Measurements from ENCODE around the gene DNAH14.

Gene DNAH14

DNA sequence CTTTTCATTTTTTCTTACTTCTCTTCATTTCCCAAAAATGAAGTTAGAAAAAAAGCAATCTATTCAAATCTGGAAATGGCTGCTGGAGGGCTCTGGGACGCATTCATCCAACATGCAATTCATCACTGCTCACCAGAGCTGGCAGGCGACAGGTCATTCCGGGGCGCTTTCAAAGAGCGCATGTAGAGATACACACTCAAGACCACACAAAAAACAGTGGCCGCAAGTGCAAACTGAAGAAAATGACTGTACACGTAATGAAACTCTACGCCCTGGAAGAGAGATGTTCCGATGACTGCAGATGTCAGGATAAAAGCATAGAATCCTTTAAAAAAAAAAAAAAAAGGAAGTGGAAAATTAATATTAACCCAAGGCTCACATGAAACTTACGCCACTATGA, 482.8 kb downstream of the DNAH14 start:
- TF ChIP-seq GATA3 (IDR thresholded peaks at IDR 0.05; ENCODE audit: low read depth, low read length) (no peak), GATA2 (IDR thresholded peaks at IDR 0.05; ENCODE audit: low read depth, low read length) (no peak)

DNA sequence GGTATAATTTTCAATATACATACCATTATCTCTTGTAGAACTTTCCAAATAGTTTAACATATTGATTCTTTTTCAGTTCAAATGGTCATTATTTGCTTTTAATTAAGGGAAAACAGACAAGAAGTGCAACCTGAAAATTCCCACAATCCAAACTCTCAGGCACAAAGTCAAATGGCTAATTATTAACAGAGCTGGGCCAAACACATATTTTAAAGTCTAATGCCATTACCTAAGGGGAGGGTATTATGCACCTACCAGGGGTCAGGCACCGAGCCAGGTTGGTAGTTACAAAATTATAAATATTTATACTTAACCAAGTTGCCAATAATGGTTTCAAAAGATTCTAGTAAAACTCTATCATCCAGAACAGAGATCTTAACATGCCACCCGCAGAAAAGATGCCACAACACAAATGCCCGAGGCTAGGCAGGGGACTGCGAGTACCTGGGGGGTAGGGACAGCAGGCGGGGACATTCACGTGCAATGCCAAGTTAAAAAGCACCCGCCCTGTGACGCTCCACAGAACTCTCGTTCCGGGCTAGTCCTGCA, 483.4 kb downstream of the DNAH14 start:
- no peak for TF ChIP-seq GATA2 (IDR thresholded peaks at IDR 0.05; ENCODE audit: low read depth, low read length)
- TF ChIP-seq GATA3 (IDR thresholded peaks at IDR 0.05; ENCODE audit: low read depth, low read length): no peak

DNA sequence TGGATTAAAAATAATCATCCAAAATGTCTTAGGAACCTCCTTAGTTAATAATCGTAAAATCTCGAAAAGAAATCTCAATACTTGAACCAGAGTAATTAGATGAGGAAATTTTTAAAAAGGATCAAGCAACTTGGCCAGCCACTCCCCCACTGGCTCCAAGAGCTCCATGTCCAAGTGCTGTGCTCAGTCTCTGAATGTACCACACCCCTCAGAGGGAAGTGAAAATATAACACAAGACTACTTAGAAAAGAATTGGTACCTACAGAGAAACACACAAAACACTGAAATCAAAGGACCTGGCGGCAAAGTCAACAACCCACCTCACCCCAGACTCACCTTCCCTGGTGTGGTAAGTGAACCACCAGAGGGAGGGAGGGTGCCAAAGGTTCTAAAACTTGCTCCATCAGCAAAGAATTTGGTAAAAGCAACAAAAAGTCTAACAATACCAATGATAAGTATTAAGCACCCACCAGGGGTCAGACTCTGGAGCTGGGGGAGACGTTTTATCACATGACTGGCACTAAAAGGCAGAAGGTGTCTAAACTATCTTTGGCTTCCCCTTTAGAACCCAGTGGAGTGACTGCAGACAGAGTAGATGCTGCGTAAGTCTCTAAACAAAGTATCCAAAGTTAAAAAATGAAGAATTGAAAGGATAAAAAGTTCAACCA, 484.4 kb downstream of the DNAH14 start:
- TF ChIP-seq GATA2 (IDR thresholded peaks at IDR 0.05; ENCODE audit: low read depth, low read length) (no peak), GATA3 (IDR thresholded peaks at IDR 0.05; ENCODE audit: low read depth, low read length) (no peak)

DNA sequence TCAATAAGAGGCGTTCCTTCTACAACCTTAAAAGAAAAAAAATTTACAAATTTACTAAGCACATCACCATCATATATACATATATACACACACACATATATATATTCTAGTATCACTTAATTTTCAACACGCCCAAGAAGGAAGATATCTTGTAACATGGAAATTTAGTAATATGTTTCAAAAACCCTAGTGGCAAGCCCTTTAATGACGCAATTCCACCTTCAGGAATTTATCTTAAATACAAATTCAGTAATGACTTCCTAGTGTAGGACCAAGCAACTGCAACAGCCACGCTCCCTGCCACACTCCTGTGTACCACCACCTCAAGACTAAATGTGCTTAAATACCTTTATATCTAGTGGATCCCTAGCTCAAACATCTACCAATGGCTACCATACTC, 485.8 kb downstream of the DNAH14 start:
- TF ChIP-seq GATA3 (IDR thresholded peaks at IDR 0.05; ENCODE audit: low read depth, low read length) (no peak), GATA2 (IDR thresholded peaks at IDR 0.05; ENCODE audit: low read depth, low read length) (no peak)

DNA sequence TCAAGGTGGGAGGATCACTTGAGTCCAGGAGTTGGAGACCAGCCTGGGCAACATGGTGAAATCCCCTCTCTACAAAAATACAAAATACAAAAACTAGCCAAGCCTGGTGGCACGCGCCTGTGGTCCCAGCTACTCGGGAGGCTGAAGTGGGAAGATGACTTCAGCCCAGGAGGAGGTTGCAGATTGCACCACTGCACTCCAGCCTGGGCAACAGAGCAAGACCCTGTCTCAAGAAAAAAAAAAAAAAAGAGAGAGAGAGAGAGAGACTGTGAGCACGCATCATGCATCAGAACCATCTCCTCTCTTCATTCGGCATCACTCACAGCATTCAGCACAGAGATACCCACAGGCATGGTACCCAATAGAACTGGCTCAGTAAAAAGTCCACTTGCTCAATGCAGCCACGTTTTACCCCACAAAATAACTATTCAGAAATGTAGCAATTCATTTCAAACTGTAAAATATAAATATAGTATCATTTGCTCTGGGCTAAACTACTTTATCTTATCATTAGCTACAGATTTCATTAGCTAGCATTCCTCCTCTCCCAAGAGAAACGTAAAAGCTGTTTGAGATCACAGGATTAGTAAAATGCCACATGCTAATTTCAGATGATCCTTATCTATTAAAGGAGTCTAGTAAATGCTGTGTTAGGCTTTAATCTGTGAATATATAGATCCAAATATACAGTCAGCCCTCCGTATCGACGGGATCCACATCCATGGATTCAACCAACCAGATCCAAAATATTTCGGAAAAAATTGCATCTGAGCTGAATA, 486.7 kb downstream of the DNAH14 start:
- TF ChIP-seq GATA2 (IDR thresholded peaks at IDR 0.05; ENCODE audit: low read depth, low read length): no peak
- TF ChIP-seq GATA3 (IDR thresholded peaks at IDR 0.05; ENCODE audit: low read depth, low read length): peak; percentile 37

DNA sequence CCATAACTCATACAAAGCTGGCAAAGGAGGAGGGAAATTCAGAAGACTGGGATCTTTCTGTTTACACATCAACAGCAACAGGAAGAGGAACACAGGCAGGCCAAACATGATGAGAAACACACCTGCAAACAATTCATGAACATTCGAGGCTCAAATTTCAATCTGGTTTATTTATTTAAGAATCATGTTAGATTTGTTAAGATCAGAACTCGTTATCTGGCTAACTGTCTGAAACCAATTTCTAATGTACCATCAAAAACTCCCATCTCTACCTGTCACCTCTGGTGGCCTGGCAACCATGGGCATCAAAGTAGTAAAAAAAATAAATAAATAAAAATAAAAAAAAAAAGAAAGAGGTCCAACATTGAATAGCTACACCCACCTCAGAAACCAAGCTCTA, 488.6 kb downstream of the DNAH14 start:
- TF ChIP-seq GATA2 (IDR thresholded peaks at IDR 0.05; ENCODE audit: low read depth, low read length): no peak
- TF ChIP-seq GATA3 (IDR thresholded peaks at IDR 0.05; ENCODE audit: low read depth, low read length): no peak

DNA sequence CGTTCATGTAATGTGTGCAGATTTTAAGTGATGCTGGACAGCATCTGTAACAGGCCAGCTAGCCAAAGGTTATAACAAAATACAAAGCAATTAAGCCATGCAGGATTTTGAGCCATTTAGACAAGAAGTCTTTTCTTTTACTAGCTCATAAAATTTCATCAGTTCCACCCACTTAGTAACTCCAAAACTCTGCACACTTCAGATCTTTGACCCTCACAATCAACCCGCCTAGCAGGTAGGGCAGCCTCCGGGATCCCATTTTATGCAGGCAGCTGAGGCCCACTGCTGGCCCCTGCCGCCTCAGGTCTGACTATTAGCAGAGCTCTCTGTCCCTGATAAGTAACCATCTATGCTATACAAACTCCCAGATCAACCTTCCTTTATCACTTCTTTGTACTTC, 489.1 kb downstream of the DNAH14 start:
- TF ChIP-seq GATA2 (IDR thresholded peaks at IDR 0.05; ENCODE audit: low read depth, low read length): no peak
- TF ChIP-seq GATA3 (IDR thresholded peaks at IDR 0.05; ENCODE audit: low read depth, low read length): no peak

DNA sequence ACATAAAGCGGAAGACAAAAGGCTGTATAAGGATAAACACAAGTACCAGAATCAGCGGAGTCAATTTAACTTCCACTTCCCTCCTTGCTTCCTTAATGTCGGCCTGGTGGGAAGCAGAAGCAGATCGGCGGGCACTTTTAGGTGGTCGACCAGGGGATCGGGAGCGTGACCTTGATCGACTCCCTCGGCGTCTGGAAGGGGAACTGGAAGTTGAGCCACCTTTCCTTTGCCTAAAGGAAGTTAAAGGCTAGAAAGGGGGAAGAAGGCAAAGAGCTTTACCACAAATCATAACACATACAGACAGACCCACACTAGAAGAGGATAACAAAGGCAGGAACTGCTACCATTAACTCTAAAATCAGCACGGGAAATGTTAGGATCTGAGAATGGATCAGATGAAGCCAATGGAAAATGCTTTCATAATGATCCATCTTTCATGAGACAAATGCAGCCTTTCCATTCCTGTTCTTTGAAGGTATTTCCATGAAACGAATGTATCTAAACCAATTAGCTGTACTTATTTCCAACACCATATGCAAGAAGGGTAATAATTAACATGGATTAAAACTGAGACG, 492.6 kb downstream of the DNAH14 start:
- TF ChIP-seq GATA2 (IDR thresholded peaks at IDR 0.05; ENCODE audit: low read depth, low read length) (no peak), GATA3 (IDR thresholded peaks at IDR 0.05; ENCODE audit: low read depth, low read length) (no peak)

DNA sequence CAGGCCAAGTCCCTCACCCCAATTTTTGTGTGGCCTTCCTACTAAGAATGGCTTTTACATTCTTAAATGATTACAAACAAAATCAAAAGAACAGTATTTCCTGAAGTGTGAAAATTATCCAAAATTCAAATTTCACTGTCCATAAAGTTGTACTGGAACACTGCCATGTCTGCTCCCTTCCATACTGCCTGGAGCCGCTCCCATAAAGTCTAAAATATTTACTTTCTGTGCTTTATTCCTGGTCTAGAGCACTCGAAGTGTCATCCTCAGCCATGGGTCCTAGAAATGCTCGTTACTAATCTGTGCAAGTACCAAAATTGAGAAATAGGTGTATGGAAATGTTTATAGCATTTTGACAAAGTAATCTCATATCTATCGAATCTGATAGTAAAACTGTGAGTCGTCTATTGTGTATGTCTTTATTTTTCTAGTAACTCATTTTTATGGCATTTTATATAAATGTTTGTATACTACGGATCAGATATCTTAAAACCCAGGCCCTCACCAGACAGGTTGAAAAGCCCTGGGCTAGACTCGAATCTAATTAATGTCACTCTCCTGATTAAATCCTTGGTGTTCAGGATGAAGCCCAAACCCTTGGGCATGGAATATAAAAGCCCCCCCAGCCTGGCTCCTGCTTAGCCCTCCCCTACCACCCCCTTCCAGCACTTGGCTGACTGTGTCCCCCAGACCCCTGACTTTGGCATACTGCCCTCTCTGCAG, 493.5 kb downstream of the DNAH14 start:
- TF ChIP-seq GATA3 (IDR thresholded peaks at IDR 0.05; ENCODE audit: low read depth, low read length): peak; percentile 80
- peak; percentile 72 for TF ChIP-seq GATA2 (IDR thresholded peaks at IDR 0.05; ENCODE audit: low read depth, low read length)

DNA sequence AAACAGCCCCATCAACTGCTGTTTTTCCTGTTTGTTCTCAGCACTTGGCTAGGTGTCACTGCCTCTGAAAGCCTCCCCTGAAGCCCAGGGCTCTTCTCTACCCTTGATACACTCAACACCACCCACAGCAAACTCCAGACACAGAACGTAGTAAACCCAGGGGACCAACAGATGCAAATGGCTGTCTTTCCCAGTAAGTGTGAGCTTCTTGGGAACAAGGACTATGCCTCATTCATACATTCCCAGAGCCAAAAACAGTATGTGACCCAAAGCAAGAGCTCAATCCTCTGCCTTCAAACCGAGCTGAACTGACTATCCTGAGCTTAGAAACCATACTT, 494.0 kb downstream of the DNAH14 start:
- TF ChIP-seq GATA2 (IDR thresholded peaks at IDR 0.05; ENCODE audit: low read depth, low read length) (no peak), GATA3 (IDR thresholded peaks at IDR 0.05; ENCODE audit: low read depth, low read length) (no peak)

DNA sequence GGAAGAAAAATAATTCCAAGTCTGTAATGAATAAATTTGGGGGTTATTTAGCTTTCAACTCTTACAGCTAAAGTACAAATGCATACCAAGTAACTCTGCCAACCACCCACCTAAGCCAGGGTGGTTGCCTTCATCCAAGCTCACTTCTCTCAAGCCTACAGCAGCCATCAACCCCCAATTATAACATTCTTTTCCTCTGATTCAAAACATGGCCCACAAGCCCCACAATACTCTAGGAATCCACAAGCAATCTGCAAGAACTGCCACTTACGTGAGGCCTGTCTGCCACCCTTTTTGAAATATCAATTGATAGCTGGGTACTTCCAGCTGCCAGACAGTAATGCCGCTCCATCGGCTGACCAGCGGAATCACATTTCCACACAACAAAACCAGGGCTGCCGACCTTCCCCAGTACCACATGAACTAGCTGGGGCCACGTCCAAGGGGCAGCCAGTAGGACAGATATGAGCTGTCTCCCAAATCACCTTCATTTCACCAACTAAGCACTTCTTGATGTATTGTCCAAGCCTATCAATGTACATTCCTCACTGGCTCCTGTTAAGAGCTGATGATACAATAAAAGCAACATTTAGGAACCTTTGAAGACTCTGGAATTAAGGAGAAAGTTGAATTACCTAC, 495.2 kb downstream of the DNAH14 start:
- no peak for TF ChIP-seq GATA3 (IDR thresholded peaks at IDR 0.05; ENCODE audit: low read depth, low read length)
- TF ChIP-seq GATA2 (IDR thresholded peaks at IDR 0.05; ENCODE audit: low read depth, low read length): no peak

DNA sequence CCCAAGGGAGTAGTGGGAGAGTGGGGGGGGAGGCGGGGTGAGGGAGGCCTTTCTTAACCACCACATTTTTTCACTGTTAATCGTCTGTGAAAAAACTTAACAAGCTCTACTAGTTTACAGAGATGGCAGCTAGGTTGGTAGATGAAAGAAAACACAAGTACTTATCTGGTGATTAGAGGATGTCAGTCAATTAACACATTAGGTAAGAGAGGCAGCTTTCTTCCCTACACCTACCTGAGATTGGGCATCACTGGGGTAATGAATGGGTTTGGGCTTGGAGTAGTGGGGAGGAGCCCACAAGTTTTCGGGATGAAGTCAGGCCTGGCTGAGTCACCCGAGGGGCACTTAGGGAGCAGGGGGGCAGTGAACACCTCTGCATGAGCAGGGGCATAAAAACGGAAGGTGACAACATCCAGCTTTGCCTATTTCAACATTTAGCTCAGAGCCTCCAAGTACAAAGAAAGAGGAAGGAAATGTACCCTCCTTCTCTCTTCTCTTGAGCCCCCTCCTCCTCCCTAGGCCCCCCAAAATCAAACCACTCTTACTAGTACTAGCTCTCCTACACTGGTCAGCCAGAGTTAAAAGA, 495.8 kb downstream of the DNAH14 start:
- TF ChIP-seq GATA3 (IDR thresholded peaks at IDR 0.05; ENCODE audit: low read depth, low read length): no peak
- TF ChIP-seq GATA2 (IDR thresholded peaks at IDR 0.05; ENCODE audit: low read depth, low read length): no peak
